Upper lobe of left lung (tissue), 6 donors: ENCODE results near the gene MAPKBP1. TPM values are rescaled to one million over a fixed set of nuclear protein-coding genes. Genes with fewer than 3 reads are reported as not detected.

Source experiments
- ATAC-seq, 2 donors: fragments of 200-7000 bp; cut with Tn5 transposase; one replicate each; pipeline ENCODE4 v1.9.1; 2022; ENCODE audit warnings: mild to moderate bottlenecking in 2 of 2, moderate library complexity in 2 of 2; ENCODE audit not compliant: low FRiP score in 2 of 2
- DNase-seq, 2 donors: peaks; one replicate each; pipeline ENCODE4 v3.0.0-alpha.2; 2019 to 2020
- H3K27ac ChIP-seq, 4 donors: fragments of 200-600 bp; sonication (generic); one replicate each; pipeline ENCODE4 v1.5.1; 2016 to 2019
- H3K27me3 ChIP-seq, 4 donors: fragments of 200-600 bp; sonication (generic); one replicate each; pipeline ENCODE4 v1.5.1; 2017 to 2019
- H3K36me3 ChIP-seq, 4 donors: fragments of 200-600 bp; sonication (generic); one replicate each; pipeline ENCODE4 v1.5.1; 2016 to 2019
- H3K4me1 ChIP-seq, 4 donors: fragments of 200-600 bp; sonication (generic); one replicate each; pipeline ENCODE4 v1.5.1; 2018 to 2019
- H3K4me3 ChIP-seq, 4 donors: fragments of 200-600 bp; sonication (generic); one replicate each; pipeline ENCODE4 v1.5.1; 2017 to 2019; ENCODE audit warnings: mild to moderate bottlenecking in 2 of 4, moderate library complexity in 1 of 4
- H3K9me3 ChIP-seq, 4 donors: fragments of 200-600 bp; sonication (generic); one replicate each; pipeline ENCODE4 v1.5.1; 2018 to 2019
- EP300 ChIP-seq, 4 donors: sonication (generic); formaldehyde crosslinking; IDR thresholded peaks; one replicate each; pipeline ENCODE4 v1.5.1; 2017; ENCODE audit warnings: antibody characterized with exemption in 4 of 4, control low read depth in 2 of 4
- POLR2A ChIP-seq, 4 donors: fragments of 450-650 bp; IDR thresholded peaks; one replicate each; pipeline ENCODE4 v1.5.1; 2016 to 2017; ENCODE audit warnings: antibody characterized with exemption in 4 of 4, mild to moderate bottlenecking in 2 of 4
- POLR2AphosphoS5 ChIP-seq, 2 donors: sonication (generic); formaldehyde crosslinking; IDR thresholded peaks; one replicate each; pipeline ENCODE4 v1.5.1; 2017; ENCODE audit warnings: antibody characterized with exemption in 2 of 2
- WGBS, 2 donors: methylation state at CpG; one replicate each; pipeline ENCODE4 v1.1.5; 2017 to 2018; 5-methylcytosine and 5-hydroxymethylcytosine counted together
- total RNA-seq, 6 donors: library from RNA; depleted of rRNA in 4 of 6; stranded (reverse); fragments of >200 nt in 4 of 6; gene quantifications; one replicate each; pipeline versions ENCODE4 v1.1.0 to v1.2.1, GENCODE V29; 2016 to 2021
- TF ChIP-seq, protein P1 (sequence below), 6 experiments: fragments of 450-650 bp in 4 of 6; fragments of 200-600 bp in 2 of 6; sonication (generic) in 2 of 6; IDR thresholded peaks; one replicate each; pipeline ENCODE4 v1.5.1; 2016 to 2019; ENCODE audit warnings: antibody characterized with exemption in 6 of 6
- donor health status: DM: no; HTN: no; CAD: no; lungs with moderate emphysema.
- donor health status: DM: no; HTN: yes; CAD: no; lungs with severe emphysema.

MAPKBP1 gene
- total RNA-seq, 6 donors from 2014 or later = 12.8 to 83.8 (median 26.8) TPM

DNA sequence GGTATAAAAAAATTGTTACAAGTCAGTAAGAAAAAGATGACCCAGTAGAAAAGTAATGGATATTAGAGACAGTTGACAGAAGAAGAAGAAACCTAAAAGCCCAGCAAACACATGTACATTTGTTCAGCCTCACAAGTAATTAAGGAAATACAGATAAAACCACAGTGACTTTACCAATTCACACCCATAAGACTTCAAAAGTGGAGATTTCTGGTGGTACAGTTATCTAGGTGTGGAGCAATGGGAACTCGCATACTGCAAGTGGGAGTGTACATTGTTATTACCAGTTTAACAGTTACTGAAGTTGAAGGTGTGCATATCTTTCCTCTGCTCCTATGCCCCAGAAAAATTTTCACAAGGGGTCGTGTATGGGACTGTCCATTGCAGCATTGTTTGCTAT is 18.1 kb upstream of the MAPKBP1 start:
- no peak overlapping the region for H3K4me3 ChIP-seq
- H3K27me3 ChIP-seq = no peaks in the 10 kb centered on the region
- peaks cover 2 to 59% (median 12%) of the 10 kb centered on the region in 4 donors for H3K36me3 ChIP-seq
- no peaks in the 10 kb centered on the region for H3K4me1 ChIP-seq
- no peak for TF ChIP-seq POLR2AphosphoS5 (IDR thresholded peaks at IDR 0.05)
- no peak for TF ChIP-seq POLR2A (IDR thresholded peaks at IDR 0.05)
- TF ChIP-seq, protein P1, sequence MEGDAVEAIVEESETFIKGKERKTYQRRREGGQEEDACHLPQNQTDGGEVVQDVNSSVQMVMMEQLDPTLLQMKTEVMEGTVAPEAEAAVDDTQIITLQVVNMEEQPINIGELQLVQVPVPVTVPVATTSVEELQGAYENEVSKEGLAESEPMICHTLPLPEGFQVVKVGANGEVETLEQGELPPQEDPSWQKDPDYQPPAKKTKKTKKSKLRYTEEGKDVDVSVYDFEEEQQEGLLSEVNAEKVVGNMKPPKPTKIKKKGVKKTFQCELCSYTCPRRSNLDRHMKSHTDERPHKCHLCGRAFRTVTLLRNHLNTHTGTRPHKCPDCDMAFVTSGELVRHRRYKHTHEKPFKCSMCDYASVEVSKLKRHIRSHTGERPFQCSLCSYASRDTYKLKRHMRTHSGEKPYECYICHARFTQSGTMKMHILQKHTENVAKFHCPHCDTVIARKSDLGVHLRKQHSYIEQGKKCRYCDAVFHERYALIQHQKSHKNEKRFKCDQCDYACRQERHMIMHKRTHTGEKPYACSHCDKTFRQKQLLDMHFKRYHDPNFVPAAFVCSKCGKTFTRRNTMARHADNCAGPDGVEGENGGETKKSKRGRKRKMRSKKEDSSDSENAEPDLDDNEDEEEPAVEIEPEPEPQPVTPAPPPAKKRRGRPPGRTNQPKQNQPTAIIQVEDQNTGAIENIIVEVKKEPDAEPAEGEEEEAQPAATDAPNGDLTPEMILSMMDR (IDR thresholded peaks at IDR 0.05) = no peak
- TF ChIP-seq EP300 (IDR thresholded peaks at IDR 0.05) = no peak
- 84 to 93% methylated on average over 2 of the region's 2 CpGs for WGBS, 2 donors
- no peak for DNase-seq
- H3K9me3 ChIP-seq = no peaks in the 10 kb centered on the region
- ATAC-seq = no peak
- no peak overlapping the region for H3K27ac ChIP-seq

GRCh38 chr15:41772720-41773331 is 1.5 kb upstream of the MAPKBP1 start:
- peaks cover 30 to 44% (median 32%) of the 10 kb centered on the region in 4 donors for H3K4me1 ChIP-seq
- peaks cover 0 to 5% (median 0%) of the 10 kb centered on the region in 4 donors for H3K36me3 ChIP-seq
- whole genome bisulfite sequencing, 2 donors = 48 to 50% methylated on average over 8 of the region's 8 CpGs
- no peak for TF ChIP-seq POLR2A (IDR thresholded peaks at IDR 0.05)
- TF ChIP-seq, protein P1 (IDR thresholded peaks at IDR 0.05) = peak; percentile 62 to 89 (median 78)
- DNase-seq (peak in 1 of 2 donors; percentile 50), ATAC-seq (peak in 1 of 2 donors; percentile 60)
- H3K27ac ChIP-seq = peak overlapping the region; percentile 78 to 92 (median 88)
- H3K27me3 ChIP-seq = no peaks in the 10 kb centered on the region
- H3K4me3 ChIP-seq = no peak overlapping the region
- H3K9me3 ChIP-seq = no peaks in the 10 kb centered on the region

DNA sequence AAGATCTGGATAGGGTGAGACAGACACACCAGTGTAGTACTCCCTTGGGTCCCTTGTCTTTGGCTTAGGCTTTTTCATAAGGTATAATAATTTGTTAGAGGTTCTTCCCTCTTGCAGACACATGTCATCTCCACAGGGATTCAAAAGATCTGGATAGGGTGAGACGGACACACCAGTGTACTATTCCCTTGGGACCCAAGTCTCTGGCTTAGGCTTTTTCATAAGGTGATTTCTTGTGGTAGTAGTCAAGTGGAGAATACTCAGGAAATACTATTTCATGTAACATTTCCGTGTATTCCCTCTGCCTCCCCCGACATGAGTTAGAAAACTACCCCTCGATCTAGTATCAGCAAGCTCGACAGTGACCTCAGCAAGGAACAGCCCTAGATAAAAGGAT is 954 bp upstream of the MAPKBP1 start:
- peak overlapping the region; percentile 78 to 92 (median 88) for H3K27ac ChIP-seq
- H3K9me3 ChIP-seq = no peaks in the 10 kb centered on the region
- peaks cover 0 to 4% (median 0%) of the 10 kb centered on the region in 4 donors for H3K36me3 ChIP-seq
- peaks cover 30 to 44% (median 35%) of the 10 kb centered on the region in 4 donors for H3K4me1 ChIP-seq
- 32 to 43% methylated on average over 5 of the region's 5 CpGs for WGBS, 2 donors
- ATAC-seq (no peak), DNase-seq (no peak)
- no peaks in the 10 kb centered on the region for H3K27me3 ChIP-seq
- TF ChIP-seq, protein P1 (IDR thresholded peaks at IDR 0.05) = no peak
- TF ChIP-seq EP300 (IDR thresholded peaks at IDR 0.05) = no peak
- no peak for TF ChIP-seq POLR2AphosphoS5 (IDR thresholded peaks at IDR 0.05)
- TF ChIP-seq POLR2A (IDR thresholded peaks at IDR 0.05) = no peak
- peak overlapping the region in 3 of 4 donors; percentile 64 to 81 (median 65) for H3K4me3 ChIP-seq

- H3K4me1 ChIP-seq = peaks cover 30 to 48% (median 35%) of the 10 kb centered on the region in 4 donors
- H3K9me3 ChIP-seq = no peaks in the 10 kb centered on the region
- TF ChIP-seq, protein P1 (IDR thresholded peaks at IDR 0.05) = no peak
- TF ChIP-seq POLR2A (IDR thresholded peaks at IDR 0.05) (no peak), POLR2AphosphoS5 (IDR thresholded peaks at IDR 0.05) (no peak), EP300 (IDR thresholded peaks at IDR 0.05) (no peak)
- no peaks in the 10 kb centered on the region for H3K27me3 ChIP-seq
- H3K36me3 ChIP-seq = peaks cover 0 to 1% (median 0%) of the 10 kb centered on the region in 4 donors
- no peak for ATAC-seq
- peak overlapping the region in 3 of 4 donors; percentile 64 to 81 (median 65) for H3K4me3 ChIP-seq
- DNase-seq = no peak
- H3K27ac ChIP-seq = peak overlapping the region; percentile 78 to 92 (median 88)
- WGBS, 2 donors = 2 to 8% methylated on average over 7 of the region's 7 CpGs
Measured at GRCh38 chr15:41773729-41774061, 589 bp upstream of the MAPKBP1 start.
